NCI-H526 treated with DMSO at 0.1 percent for 48 hours (cell line): Measurements from ENCODE around the gene ATP2C2.
"Not testable (repeated sequence)": the region's sequence is repeated elsewhere in the genome, so short reads cannot be mapped to it uniquely, and the experiment has no call there.

Experiments
- DNase-seq: peaks from one replicate; lab custom pipeline; 2025; lab: John Stamatoyannopoulos, UW

The ATP2C2 gene

DNA sequence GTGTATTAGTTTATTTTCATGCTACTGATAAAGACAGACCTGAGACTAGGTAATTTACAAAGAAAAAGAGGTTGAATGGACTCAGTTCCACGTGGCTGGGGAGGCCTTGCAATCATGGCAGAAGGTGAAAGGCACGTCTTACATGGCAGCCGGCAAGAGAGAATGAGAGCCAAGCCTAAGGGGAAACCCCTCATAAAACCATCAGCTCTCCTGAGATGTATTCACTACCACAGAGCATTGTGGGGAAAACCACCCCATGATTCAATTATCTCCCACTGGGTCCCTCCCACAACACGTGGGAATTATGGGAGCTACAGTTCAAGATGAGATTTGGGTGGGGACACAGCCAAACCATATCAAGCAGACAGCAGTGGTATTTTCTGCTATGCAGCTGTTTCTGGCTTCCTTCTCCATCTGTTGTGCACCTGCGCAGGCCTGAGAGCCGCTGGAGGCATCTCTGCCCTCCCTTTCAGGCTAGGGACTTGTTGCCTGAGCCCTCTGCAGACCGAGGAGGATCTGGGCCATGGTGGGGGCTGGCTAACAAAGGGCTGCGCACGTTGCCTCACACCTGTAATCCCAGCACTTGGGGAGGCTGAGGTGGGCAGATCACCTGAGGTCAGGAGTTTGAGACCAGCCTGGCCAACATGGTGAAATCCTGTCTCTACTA lies 82.8 kb downstream of the ATP2C2 start:
- not testable (repeated sequence) for DNase-seq

DNA sequence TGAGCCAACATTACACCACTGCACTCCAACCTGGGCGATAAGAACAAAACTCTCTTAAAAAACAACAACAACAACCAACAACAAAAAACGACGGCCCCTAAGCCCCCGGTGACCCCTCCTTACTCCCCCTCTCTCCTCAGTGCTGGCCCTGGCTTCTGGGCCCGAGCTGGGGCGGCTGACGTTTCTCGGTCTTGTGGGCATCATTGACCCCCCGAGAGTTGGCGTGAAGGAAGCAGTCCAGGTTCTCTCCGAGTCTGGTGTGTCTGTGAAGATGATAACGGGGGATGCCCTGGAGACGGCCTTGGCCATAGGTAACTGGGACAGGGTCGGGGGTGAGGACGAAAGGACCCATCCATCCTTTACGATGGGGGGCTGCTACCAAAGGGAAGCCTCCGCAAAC lies 83.4 kb downstream of the ATP2C2 start:
- DNase-seq = no peak

DNA sequence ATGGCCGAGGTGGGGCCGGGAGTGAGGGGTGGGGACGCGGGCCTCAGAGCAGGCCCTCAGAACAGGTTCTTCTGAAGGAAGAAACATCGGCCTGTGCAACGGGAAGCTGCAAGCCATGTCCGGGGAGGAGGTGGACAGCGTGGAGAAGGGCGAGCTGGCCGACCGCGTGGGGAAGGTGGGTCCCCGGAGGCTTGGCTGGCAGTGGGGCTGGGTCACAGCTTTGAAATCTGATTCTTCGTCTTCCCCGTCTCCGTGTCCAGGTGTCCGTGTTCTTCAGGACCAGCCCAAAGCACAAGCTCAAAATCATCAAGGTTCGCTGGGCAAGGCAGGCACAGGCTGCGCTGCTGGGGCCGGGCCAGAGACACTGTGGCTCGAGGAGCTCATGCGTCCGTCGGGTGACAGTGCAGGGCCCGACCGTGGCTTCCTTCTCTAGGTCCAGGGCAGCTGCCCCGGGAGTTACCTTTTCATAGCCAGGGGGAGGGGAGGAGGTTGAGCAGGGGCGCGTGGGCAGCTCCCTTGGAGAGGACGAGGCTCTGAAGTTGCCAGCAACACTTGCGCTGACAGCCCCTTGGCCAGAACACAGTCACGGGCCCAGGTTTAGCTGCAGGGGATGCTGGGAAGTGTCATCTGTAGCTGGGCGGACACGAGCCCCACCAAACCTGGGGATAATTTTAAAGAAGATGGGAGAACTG lies 84.9 kb downstream of the ATP2C2 start:
- no peak for DNase-seq

DNA sequence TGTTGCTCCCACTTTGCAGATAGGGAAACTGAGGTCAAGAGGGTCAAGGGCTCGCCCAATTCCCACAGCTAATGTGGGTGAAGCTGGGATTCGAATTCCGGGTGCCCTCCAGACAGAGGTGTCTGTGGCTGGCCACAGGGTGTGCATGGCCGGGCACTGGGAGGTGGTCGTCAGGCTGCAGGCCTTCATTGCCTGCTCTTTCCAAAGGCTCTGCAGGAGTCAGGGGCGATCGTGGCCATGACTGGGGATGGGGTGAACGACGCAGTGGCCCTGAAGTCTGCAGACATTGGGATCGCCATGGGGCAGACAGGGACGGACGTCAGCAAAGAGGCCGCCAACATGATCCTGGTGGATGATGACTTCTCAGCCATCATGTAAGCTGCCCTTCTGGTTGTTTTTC lies 86.3 kb downstream of the ATP2C2 start:
- DNase-seq = no peak

DNA sequence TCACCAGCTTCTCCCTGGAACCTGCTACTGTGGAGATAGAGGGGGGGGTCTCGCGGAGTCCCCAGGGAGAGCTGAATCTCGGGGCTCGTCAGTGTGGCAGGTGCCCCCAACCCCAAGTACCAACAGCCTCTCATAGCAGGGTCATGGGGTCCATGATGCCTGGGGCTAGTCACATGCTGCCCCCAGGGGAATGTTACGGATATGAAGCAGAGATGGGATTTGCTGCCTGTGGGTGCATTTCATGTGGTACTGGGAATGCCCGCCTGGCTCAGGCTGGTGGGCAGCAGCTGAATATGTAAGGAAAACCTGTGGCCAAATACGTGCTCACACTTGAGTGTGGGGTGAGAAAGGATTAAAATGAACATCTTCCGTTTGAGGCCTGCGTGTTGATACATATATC lies 86.7 kb downstream of the ATP2C2 start:
- DNase-seq = no peak

DNA sequence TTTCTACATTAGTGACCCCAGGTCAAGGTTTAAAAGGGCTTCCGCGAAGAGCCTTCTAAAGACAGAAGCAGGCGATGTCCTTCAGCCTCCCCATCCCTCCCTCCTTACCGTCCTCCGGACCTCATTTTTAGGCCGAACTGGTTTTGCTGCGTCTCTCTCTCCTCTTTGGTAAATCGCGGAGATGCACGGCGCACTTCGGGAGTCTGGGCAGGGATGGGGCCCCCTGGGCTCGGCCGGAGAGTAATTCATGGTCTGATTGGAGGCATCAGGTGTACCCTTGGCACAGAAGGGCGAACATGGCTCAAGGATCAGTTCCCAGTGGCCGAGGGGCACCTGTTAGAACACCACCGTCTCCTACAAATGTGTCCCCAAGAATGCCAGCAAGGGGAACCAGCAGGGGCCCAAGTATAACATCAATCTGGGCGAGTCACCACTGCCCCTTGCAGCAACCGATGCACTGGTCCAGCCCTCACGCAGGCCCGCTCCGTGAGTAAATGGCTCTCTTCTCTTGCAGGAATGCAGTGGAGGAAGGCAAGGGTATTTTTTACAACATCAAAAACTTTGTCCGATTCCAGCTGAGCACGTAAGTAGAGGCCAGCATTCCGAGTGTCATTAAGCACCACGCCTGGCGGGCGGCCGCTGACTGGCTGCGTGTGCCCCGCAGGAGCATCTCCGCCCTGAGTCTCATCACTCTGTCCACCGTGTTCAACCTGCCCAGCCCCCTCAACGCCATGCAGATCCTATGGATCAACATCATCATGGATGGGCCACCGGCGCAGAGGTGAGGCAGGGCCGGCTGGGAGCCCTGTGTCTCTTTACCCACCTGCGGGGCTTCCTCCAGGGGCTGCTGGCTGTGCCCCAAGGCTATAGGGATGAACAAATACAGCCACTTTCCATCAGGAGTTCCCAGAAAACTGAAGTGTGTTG lies 90.5 kb downstream of the ATP2C2 start:
- DNase-seq = no peak

DNA sequence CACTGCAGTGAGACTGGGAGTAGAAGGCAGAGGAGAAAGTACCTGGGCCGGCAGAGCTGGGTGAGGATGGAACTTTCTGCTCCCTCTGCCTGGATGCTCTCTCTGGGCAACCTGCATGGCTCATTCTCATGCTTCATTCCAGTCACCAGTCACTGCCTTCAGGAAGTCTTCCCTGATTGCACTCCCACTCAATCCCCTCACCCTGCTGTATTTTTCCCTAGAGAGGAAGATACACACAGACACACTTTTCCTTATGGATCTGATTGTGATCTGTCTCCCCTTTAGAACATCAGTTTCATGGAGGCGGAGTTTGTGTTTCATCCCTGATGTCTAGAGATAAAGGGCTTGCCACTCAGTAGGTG lies 91.2 kb downstream of the ATP2C2 start:
- DNase-seq = no peak

DNA sequence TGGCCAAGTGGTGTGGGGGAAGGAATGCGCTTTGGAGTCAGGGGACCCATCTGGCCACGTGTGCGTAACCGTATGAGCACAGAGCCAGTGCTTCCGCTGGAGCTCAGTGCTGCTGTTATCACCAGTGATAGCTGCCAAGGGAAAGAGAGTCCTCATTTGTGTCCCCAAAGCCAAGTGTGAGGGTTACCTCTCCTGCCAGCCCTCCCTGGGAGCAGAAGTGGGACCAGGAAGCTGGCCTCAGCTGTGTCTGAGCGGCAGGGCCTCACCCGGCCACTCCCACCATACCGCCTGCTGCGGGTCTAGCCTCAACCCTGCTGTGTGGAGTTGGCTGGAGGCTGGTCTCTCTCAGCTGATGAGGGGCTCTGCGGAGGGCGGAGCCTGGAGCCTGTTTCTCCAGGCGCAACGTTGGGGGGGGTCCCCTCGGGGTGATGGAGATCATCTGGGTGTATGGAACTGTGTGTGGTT lies 91.6 kb downstream of the ATP2C2 start:
- DNase-seq = no peak

DNA sequence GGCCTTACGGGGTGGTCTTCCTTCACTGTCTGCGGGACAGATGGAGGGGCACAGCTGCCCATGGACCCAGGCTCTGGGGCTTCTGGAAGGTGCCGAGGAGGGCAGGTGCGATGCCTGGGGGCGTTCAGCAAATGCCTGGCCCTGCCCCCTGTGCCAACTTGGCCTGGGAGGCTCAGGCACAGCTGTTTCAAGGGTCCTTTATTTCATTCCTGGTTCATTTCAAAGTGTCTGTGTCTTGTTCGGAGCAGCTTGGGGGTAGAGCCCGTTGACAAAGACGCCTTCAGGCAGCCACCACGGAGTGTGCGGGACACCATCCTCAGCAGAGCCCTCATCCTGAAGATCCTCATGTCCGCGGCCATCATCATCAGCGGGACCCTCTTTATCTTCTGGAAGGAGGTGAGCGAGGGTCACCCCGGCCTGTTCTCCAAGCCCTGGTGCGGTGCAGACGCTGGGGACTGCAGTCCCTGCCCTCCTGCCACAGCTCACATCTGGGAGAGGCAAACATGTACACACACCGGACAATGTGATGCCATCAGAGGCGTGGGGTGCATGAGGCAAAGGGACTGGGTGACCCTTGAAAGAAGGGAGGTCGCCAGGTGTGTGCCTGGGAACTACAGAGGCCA lies 92.2 kb downstream of the ATP2C2 start:
- DNase-seq = no peak

DNA sequence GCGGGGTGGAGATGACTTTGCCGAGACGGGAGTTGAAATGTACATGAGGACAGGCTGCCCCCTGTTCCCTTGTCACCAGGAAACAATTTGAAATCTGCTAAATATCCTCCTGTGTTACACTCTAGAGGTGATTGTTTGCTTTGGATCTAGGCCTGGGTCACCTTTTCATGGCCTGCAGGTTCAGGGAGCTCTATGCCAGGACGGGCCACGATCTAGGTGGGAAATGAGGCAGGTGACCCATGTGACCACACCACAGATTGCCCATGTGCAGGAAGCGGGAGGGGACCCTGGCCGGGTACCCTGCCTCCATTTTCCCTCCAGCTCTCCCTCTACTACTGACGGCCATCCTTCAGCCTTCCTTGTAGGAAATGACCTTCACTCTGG lies 92.7 kb downstream of the ATP2C2 start:
- DNase-seq = no peak

DNA sequence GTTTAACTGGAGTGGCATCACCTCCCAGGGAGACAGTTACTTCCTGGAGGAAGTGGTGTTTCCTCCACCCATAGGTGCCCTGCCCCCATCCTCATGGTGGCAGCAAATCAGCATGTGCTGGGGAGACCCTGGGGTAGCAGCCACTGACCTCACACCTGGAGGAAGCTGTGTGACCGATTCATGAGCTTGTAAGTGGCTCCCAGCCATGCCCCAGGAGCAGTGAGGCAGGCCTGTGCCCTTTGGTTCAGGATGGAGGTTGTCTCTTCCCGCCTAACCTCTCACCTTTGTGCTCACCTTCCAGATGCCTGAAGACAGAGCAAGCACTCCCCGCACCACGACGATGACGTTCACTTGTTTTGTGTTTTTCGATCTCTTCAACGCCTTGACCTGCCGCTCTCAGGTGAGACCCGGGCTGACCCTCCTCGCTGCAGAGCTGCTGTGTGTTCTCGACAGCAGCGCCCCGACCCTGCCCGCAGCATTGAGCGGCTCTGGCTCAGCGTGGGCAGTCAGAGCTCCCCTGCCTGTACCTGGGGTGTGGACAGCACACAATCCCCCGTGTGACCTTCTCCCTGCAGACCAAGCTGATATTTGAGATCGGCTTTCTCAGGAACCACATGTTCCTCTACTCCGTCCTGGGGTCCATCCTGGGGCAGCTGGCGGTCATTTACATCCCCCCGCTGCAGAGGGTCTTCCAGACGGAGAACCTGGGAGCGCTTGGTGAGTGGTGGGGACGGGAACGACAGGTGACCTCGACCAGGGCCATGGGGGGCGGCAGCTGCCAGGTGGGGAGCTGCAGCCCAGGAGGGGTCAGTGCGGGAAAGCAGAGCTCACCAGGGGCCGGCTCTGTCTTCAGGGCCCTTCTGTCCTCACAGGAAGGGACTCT lies 93.3 kb downstream of the ATP2C2 start:
- no peak for DNase-seq

DNA sequence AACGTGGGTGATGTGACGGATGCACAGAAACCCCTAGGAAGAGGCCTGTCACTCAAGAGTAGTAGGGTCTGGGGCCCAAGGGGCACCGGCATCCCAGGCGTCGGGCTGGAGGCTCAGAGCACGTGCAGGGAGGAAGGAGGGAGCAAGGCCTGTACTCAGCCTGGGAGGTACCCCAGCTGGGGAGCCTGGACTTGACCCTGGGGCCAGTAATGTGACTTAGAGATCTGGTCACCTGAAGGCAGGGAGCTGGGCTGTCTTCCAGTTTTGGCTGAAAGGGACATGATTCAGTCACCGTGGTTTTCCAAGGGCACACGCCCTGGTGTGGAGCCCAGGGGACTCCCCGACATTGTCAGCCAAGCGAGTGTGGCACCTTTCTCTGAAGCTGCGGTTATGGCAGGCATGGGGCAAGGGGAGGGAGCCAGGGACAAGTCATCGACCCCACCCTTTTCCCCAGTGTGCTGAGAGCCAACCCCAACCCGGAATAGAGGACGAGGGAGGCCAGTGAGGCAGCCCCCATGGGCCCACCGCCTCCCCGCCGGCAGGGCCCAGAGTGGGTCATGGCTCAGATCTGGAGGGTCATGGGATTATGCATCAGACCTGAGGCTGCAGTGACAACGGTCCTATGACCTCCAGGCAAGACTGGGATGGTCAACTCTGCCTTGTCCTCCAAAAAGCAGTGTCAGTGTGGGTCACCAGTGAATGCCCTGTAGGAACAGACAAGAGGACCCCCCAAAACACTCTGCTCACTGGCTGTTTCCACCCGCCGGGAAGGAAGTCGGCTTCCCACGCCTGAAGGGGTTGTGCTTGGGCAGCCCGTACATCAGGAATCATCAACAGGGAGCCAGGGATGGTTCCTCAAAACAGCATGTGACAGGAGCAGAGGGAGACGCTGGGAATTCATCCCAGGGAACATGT lies 94.2 kb downstream of the ATP2C2 start:
- no peak for DNase-seq

DNA sequence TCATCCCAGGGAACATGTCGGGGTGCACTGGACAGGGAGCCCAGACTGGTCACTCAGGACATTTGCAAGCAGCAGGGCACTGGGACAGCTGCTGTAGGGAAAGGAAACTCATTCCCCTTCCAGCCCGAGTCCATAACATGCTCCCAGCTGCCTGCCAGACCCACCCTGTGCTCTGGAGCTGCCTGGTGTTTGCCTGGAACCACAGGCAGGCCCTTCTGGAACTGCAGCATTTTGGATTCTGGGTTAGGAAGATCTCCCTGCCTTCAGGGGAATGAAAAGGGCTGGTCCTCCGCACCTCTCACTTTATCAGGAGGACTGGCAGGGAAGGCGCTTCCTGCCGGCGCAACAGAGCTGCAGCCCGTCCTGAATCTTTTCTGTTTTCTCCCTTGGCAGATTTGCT lies 94.9 kb downstream of the ATP2C2 start:
- DNase-seq = no peak

DNA sequence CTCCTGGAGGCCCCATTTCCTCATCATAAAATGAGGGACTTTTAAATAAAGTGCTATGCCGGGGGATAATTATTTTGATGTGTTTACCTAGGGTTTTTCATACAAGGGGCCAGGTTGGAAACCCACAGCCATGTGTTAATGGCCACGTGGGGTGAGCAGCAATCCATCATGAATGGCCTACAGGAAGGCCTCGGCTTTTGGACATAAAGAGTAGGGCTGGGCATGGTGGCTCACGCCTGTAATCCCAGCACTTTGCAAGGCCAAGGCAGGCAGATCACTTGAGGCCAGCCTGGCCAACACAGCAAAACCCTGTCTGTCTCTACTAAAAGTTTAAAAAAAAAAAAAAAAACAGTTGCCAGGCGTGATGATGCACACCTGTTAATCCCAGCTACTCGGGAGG lies 95.8 kb downstream of the ATP2C2 start:
- no peak for DNase-seq

DNA sequence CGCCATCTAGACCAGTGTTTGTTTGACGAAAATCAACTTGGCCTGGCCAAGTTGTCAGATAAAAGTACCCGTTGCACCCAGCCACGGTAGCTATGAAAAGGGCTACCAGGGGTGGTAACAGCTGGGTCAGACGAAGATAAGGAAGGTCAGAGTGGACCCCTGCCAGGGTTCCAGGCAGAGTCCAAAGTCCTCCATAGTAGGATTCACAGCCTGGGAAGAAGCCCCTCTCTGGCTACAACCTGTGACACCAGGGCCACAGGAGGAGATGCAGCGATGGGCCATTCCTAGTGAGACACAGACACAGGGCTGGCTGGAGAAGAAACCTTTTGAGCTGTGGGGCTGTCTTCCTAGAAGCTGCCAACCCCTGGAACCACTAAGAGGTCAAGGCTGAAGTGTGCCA lies 96.8 kb downstream of the ATP2C2 start:
- no peak for DNase-seq

DNA sequence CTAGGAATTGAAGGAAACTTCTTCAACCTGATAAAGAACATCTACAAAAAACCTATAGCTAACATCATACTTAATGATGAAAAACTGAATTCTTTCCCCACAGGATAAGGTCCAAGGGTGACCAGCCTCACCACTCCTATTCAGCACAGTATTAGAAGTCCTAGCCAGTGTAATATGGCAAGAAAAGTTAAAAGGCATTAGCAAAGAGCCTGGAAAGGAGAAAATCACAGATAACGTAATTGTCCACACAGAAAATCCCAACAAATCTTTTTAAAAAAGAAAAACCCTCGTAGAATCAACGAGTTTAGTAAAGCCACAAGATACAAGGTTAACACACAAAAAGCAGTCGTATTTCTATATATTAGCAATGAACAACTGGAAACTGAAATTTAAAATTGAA lies 98.4 kb downstream of the ATP2C2 start:
- no peak for DNase-seq

DNA sequence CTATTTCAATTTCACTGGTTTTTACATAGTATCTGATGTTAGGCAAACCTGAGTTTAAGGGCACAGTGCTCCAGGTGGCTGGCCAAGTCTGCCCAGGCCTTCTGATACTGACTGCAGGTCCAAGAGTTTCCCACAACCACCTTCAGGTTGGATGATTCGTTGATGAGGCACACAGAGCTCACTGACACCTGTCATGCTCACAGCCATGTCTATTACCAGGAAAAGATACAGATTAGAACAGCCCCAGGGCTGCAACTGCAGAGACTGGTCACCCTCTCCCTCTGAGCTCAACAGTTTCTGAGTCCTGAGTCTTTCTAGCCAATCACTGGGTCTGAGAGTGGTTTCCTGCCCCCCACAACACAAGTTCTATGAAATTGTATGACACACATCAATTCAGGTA lies 98.9 kb downstream of the ATP2C2 start:
- no peak for DNase-seq

DNA sequence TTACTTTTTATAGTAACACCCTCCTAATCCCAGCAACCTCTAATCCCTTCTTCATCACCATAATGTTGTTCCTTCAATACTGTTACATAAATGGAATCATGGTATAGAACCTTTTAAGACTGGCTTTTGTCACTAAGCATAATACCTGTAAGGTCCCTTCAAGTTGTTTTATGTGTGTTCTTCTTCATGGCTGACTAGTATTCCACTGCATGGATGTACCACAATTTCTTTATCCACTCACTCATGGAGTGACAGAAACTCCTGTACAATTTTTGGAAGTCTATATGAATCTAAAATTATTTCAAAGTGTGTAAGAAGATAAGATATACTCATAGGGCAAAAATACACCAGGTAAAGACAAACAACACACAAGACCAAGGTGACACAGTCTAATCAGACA lies 99.4 kb downstream of the ATP2C2 start:
- no peak for DNase-seq

DNA sequence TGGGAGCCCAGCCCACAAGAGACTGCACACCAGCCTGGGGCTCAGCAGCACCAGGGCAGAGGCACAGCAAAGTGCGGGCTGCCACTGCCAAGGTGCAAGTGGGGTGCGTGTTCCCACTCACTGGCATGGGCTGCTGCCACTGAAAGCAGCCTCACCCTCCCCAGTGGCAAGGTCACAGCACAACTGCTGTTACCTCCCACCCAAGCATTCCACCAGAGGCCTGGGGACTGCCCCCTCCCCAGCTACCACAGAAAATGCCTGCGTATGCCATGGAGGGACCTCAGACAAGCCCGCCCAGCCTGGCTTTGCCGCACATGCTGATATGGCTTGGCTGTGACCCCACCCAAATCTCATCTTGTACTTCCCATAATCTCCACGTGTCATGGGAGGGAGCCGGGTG lies 103.0 kb downstream of the ATP2C2 start:
- DNase-seq = no peak

DNA sequence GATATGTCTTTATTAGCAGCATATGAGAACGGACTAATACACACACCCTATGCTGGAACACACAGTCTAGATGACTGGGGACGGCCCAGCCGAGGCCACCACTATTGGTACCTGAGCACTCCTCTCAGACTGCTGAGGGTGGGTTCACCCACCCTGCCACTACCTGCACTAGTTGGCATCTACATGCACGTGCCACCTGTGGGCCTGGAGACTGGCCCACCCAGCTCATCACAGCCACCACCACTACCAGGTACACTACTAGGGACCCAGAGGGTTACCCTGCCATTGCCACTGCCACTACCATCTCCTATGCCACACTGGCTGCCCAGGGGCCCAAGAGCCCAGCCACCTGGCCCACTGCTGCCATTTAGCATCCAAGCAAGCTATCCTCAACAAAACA lies 103.6 kb downstream of the ATP2C2 start:
- no peak for DNase-seq
